GM10847 (cell line): ENCODE data around the gene SF3A2.

Source experiments
- POLR2A ChIP-seq: IDR thresholded peaks from 2 replicates; pipeline ENCODE4 v1.6.1; 2011; ENCODE audit not compliant: insufficient read length; ENCODE audit errors: extremely low read depth

Gene SF3A2

GRCh38 chr19:2199861-2200623 lies 36.6 kb upstream of the SF3A2 start:
- TF ChIP-seq POLR2A = no peak

GRCh38 chr19:2201473-2202148 lies 35.0 kb upstream of the SF3A2 start:
- TF ChIP-seq POLR2A = no peak

GRCh38 chr19:2202366-2202765 lies 34.3 kb upstream of the SF3A2 start:
- no peak for TF ChIP-seq POLR2A

GRCh38 chr19:2207008-2207407 lies 29.6 kb upstream of the SF3A2 start:
- no peak for TF ChIP-seq POLR2A

GRCh38 chr19:2207991-2208860 lies 28.4 kb upstream of the SF3A2 start:
- TF ChIP-seq POLR2A = no peak

GRCh38 chr19:2208975-2209374 lies 27.6 kb upstream of the SF3A2 start:
- TF ChIP-seq POLR2A = no peak

GRCh38 chr19:2209408-2209807 lies 27.2 kb upstream of the SF3A2 start:
- no peak for TF ChIP-seq POLR2A

- no peak for TF ChIP-seq POLR2A
These were observed 26.4 kb upstream of the SF3A2 start for GRCh38 chr19:2210206-2210605.

- TF ChIP-seq POLR2A = no peak
These were observed 25.5 kb upstream of the SF3A2 start for GRCh38 chr19:2210987-2211740.

GRCh38 chr19:2212861-2213711 lies 23.5 kb upstream of the SF3A2 start:
- TF ChIP-seq POLR2A = no peak

- TF ChIP-seq POLR2A = no peak
These were observed 22.8 kb upstream of the SF3A2 start for GRCh38 chr19:2213799-2214198.

GRCh38 chr19:2214251-2214650 lies 22.4 kb upstream of the SF3A2 start:
- no peak for TF ChIP-seq POLR2A

GRCh38 chr19:2215281-2215751 lies 21.3 kb upstream of the SF3A2 start:
- no peak for TF ChIP-seq POLR2A

- no peak for TF ChIP-seq POLR2A
These were observed 20.0 kb upstream of the SF3A2 start for GRCh38 chr19:2216361-2217225.

GRCh38 chr19:2217591-2217990 lies 19.0 kb upstream of the SF3A2 start:
- no peak for TF ChIP-seq POLR2A
